Amniotic stem cell (primary cell): ENCODE data around the gene CNTFR.

Experiments
- DNase-seq: peaks from one replicate; lab custom pipeline; 2025; lab: John Stamatoyannopoulos, UW

Gene CNTFR

DNA sequence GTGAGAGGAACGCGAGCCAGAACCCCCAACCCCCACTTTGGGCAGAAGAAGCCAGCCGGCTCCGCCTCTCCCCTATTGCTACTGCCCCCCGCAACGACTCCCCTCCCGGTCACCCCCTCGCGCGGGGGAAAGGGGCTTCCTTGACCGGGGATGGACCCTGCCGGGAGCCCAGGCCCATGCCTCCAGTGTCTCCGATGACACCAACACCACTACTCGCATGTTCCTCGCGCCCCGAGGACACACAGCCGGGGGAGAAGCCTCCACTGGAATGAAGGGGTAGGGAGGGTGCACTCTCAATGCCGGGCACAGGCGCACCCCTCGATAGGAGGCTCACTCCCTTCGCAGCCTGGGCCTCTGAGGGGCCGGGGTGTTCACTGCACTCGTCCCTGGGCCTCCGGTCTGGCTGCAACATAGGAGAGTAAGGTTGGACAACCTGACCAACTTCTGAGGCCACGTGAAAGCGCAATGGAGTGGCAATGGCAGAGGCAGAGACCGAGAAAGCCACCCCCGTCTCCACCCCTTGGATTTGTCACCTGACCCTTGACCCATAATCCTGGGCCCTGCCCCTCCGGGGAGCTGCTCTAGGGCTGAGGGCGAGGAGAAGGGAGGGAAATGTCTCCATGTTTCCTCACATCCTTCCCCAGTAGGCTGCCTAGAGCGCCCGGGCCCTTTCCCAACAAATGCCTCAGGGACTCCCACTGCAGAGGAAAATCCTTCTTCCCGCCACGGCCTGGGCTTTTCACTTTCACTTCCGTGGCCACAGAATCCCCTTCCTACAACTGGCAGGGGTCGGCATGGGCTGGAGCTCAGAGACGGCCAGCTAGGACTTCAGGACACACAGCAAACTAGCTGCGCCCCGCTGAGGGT lies 1.1 kb upstream of the CNTFR start:
- no peak for DNase-seq

DNA sequence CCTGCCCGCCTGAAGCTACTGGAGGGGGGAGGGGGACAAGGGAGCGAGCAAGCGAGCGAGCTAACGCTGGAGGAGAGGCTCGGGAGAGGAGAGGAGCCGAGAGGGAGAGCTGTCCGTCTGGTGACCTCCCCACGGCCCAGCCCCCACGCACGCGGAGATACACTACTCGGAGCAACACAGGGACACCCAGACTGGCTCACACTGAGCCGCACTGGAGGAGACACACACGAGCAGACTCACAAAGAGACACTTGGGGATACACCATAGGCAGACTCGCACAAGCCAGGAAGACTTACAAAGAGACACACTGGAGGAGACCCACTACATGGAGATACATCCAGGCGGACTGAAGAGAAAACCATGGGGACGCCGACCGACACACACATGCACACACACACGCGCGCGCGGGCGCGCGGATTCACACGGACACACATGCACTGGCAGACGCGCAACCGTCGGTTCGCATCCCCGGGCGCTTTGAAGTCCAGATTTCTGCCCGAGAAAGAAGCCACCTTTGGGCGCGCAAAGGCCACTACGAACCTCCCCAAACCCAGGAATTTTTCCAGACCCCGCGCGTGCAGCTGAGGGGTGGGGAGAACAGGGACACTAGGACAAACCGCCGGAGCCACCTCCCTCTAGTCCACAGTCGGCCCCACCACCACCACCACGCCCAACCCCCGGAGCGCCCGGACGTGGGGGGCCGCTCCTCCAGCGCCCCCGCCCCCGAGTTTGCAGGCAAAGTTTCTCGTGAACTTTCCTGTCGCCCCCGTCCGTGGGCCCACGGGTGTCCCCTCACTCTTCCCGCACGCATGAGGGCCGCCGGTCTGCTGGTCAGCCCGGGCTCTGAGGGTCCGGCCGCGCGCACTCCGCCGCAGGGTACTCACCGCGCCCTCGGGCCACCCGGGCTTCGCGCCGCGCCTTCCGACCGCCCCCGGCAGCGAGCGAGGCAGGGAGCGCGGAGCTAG lies 571 bp downstream of the CNTFR start:
- DNase-seq = no peak

DNA sequence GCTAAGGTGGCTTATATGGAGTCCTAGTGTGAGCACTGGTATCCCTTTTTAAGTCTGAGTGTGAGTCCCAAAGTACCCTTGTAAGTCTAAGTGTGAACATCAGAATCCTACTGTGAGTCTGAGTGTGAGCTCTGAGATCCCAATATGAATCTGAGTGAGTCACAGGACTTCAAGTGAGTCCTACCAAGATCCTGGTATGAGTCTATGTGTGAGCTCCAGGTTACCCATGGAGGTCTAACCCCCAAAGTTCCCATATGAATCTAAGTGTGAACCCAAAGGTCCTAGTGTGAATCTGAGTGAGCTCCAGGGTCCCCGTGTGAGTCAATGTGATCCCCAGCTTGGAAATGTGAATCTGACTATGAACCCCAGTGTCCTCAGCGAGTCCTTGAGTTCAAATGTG lies 2.3 kb downstream of the CNTFR start:
- no peak for DNase-seq

DNA sequence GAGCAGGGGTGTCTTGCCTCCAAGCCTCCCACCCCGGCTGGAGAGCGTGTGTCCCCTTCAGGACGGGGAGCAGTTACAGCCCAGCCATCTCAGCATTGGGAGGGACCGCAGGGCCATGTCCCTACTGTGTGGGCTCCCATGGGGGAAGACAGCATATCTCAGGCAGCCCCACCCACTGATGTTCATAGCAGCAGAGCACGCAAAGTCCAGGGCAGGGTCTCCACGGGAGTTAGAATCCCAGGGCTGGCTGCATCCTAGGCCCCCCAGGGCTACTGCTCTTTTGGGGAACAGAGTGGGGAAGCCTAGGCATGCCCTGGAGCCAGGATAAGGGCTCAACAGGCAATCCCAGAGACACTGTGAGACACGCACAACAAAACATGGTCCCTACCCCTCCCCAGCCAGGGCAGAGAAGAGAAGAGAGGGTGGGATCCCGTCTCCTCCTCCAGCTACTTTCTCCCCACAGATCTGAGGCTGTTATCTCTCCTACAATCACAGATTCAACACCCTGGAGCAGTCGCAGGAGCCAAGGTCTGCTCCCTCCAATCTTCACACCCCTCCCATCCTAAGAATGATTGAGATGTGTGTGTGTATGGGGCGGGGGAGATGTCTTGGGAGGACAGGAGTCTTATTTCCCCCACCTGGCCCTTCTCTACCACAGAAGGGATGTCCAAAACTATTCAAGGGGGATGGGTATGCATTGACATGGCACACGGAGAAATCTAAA lies 3.4 kb downstream of the CNTFR start:
- no peak for DNase-seq

DNA sequence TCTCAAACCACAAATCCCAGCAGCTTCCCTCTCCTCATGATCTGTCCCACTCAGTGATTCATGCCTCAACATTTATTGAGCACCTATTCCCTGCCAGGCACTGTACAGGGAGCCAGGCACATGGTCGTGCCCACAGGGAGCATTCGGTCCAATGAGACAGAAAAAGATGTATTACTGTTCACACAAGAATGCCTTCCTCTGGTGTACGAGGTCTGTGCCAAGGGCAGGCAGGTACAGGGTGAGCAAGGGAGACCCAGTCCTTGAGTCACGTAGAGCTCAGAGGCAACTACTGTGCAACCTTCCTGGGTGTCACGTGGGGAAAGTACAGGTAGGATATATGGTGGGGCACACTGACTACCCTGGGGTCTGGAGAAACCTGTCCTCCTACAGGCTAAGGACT lies 4.6 kb downstream of the CNTFR start:
- DNase-seq = no peak

DNA sequence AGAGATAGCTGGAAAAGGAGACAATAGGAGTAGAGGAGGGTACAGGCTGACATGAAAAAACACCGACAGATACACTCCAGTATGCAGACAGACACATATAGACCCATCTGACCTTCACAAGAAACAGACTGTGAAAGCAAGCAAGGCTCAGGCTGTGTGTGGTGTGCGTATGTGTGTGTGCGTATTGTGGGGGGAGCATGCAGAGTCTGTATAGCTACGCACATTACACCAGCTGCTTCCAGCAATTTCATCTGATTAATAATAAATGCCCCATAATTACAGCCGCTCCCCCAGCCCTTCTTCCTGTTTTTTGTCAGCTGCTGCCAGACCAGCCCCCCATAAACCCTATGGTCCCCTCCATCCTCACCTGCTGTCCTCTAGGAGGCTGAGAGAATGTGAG lies 6.7 kb downstream of the CNTFR start:
- no peak for DNase-seq

DNA sequence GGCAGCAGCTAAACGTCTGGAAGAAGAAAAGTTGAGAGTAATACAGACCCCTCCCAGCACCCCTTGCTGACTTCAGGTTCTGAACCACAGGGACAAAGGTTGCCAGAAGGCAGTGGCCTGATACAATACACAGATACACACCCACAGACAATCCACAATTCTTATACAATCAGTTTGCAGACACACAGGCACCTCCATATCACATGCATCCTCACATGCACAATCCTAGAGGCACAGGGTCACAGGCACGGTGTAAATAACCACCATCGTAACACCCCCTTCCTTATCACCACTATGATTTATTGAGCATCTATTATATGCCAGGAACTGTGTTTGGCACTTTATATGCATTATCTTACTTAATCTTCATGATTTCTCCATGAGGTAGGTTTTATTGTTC lies 8.2 kb downstream of the CNTFR start:
- no peak for DNase-seq

DNA sequence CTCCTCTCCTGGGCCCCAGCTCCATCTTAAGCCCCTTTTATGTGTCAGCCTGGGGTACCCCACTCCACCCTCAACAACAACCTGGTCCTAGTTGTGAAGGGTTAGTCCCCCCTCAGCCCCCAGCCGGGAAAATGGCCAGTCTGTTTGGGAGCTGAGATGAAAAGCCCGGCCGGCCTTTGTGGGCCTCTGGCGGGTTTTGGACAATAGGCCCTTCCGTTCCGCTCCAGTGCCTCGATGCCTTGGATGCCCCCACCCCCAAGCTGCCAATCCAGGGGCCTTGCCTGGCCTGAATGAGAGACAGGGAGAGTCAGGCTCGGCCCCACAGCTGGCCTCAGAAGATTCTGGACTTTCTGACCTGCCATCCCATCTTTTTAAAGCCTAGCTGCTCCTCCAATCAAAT lies 9.2 kb downstream of the CNTFR start:
- DNase-seq = no peak

DNA sequence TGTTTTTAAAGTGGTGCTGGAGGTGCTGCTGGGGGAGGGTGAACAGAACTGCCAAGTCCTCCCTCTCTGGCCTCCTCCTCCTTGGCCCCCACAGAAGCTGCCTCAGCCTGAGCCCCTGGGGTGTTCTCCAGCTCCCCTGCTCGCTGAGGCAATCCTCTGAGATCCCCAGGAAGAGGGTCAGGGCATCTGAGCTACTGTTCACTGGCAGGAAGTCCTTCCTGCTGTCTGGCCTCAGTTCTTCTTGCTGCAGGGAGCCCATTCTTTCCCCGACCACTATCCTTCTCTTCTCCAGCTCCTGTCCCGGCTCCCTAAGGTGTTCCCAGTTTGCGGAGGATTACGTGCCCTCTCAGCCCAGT lies 9.7 kb downstream of the CNTFR start:
- no peak for DNase-seq

DNA sequence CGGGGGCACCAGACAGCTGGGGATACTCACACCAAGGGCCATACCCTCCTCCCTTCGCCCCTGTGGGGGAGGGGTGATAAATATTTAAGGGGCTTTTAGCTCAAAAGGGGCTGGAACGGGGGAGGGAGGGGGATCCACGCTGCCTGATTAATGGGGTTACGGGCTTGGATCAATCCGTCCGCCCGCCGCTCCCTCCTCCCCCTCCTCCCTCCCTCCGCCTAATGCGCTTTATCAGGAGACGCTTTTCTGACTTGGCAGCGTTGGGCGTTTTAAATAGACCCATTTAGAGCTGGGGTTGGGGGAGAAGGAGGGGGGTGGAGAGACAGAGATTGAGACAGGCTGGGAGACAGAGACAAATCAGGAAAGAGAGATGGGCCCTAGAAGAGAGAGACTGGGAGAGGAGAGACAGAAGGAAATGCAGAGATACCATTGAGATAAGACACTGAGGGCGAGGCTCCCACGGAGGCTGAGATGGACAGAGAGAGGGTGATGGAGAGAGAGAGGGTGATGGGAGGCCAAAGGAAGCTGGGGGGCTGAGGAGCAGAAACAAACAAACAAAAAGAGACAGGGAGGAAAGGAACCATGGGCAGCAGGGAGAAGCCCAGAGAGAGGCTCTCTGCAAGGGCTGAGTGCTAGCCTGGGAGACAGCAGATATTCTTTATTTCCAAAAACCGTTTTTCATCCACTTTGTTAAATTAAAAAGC lies 10.3 kb downstream of the CNTFR start:
- DNase-seq = no peak

DNA sequence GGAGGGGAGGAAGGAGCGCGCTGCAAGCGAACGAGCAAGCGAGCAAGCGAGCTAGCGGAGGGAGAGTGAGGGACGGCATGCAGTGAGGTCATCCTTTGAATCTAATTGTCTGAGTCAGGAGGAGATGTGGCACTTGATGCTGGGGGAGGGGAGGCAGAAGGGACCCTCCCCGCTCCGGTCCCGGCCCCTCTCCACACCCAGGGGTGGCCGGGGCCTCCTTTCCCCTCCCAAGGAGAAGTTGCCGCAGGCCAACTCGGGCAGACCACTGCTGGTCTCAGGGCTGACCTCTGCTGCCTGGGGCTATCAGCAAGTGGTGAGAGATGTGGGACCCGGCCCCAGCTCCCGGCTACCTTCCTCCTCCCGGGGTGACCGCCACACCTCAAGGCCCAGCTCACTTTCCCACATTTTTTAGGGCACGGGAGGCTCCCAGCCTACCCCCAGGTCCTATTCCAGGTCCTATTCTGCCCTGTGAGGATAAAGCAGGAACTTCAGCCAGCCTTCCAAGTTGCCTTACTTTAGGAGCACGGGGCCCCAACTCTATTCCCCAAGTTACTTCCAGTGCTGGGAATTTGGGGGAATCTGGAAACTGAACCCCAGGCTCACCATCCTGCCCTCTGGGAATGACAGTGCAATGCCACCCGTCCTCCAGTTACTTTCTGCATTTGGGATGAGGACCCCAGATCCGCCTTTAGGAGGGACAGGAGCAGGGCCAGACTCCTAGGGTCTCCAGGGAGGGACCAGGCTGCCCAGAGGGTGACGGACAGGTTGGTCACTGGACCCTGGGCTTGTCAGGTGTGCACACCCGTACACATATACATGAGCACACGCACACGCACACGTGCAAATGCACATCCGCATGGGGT lies 11.1 kb downstream of the CNTFR start:
- DNase-seq = no peak

DNA sequence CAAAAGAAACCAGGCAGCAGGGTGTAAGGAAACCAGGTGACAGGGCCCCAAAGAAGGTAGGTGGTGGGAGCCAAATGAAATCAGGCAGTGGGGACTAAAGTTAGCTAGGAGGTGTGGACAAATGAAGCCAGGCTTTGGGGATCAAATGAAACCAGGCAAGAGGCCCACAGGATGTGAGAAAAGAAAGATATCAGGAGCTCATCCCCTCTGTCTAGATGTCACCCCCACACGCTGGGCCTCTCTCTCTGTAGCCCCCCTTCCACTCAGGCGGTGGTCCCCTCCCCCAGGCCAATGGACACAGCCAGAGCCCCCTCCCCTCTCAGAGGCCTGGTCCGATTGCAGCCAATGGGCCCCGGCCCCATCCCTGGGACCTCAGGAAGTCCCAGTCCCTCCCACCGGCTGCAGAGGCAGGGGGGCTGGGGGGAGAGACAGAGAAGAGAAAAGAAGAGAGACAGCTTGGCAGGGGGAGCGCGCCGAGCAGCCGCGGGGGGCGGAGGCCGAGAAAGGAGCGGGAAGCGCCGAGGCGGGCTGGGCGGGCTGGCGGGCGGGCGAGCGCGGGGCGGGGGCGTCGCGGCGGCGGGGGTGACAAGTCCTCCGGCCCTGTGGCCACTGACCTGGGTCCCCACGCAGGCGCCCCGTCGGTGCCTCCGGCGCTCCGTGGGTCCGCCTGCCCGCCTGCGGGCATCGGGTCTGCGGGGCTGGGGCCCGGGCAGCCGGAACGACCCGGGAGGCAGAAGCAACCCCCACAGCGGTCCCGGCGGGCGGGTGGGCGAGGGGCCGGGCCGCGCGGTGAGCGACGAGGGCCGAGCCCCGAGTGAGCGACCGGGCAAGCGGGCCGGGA lies 11.9 kb downstream of the CNTFR start:
- DNase-seq = no peak

DNA sequence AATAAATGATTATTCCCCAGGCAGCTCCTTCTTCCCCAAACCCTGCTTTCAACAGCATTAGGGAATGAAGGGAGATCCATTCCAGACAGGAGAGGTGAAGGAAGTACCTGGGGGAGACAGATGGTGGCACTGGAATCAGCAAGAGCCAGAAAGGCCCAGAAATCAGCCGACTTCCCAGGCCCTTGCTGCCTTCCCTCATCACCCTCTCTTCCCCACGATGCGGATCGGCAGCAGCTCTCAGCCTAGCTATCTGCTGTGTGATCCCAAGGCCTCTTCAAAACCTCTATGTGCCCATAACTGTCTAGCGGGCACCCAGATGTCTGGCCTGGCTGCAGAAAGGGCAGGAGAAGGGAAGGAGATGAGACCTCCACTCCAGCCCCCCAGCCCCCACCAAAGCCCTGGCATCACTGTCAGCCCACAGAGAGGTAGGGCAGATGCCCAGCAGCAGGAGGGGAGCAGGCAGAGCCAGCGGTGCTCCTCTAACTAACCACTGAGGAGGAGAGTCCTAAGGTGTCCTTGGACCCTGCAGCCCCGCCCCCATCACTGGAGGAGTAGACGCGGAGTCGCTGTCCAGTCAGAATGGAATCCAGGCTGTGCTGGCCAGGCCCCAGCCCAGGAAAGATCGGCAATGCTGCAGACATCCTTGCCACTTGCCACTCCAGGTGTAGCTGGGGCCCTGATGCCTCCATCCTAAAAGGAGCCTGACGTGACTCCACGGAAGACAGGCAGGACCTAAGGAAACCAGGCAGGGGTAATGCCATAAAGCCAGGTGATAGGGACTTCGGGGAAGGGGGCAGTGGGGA lies 12.7 kb downstream of the CNTFR start:
- DNase-seq = no peak

DNA sequence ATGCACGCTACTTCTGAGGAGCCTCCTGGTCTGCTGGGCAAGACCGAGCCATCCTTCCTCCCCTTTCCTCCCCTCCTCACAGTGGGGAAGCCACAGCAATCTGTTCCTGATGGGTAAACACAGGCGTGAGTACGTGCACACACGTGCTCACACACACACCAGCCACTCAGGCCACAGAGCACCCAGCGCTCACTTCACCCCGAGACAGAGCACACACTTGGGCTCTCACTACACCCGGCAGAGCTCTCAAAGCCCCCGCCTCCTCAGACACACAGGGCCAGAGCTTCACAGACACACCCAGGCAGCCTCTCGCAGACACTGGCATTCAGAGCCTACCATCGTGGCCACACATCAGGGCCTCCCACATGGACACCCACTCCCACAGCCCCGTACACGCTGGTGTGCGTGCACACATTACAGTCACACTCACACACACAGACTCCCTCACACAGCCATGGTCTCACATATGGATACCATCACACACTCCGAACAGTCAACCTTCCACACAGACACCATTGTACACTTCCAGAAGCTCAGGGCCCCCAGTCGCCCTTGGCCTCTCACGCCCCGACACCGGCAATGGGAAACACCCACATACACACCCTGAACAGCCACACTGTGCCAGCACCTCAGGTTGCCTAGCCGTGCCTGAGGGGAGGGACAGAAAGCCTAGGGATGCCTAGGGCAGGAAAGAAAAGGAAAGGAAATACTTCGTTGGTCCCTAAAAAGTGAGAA lies 13.5 kb downstream of the CNTFR start:
- no peak for DNase-seq

DNA sequence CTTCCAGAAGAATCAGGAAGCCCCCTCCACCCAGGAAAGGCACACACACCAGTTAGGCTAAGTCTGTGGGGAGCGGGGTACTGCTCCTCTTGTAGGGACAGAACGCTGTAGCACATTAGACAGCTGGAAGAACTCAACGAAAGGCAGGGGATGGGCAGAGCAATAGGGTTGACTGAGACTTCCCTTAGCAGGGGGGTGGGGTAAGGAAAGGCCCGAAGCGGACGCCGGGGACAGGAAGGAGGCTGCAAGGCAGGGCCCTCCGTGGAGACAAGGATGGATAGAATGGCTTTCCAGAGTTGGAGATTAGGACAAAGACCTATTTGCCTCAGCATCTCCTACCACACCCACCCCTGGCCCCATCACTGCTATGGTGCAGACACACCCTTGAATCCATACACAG lies 14.3 kb downstream of the CNTFR start:
- DNase-seq = no peak

DNA sequence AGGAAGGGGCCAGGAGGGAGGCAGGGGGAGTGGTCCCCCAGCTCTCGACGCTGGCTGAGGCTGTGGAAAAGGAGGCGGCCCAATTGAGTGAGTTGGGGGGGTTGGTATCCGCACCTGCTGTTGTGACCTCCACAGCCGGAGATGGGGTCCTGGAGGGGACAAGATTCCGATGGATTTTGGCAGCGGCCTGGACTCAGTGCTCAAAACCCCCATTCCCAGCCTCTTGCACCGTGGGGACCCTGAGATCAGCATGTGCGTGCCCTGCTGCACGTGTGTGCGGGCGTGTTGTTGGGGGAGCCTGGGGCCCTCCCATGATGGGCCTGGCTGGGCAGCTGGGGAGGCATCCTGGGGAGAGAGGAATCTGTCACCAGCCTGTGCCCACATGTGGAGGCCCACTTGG lies 15.0 kb downstream of the CNTFR start:
- DNase-seq = no peak

DNA sequence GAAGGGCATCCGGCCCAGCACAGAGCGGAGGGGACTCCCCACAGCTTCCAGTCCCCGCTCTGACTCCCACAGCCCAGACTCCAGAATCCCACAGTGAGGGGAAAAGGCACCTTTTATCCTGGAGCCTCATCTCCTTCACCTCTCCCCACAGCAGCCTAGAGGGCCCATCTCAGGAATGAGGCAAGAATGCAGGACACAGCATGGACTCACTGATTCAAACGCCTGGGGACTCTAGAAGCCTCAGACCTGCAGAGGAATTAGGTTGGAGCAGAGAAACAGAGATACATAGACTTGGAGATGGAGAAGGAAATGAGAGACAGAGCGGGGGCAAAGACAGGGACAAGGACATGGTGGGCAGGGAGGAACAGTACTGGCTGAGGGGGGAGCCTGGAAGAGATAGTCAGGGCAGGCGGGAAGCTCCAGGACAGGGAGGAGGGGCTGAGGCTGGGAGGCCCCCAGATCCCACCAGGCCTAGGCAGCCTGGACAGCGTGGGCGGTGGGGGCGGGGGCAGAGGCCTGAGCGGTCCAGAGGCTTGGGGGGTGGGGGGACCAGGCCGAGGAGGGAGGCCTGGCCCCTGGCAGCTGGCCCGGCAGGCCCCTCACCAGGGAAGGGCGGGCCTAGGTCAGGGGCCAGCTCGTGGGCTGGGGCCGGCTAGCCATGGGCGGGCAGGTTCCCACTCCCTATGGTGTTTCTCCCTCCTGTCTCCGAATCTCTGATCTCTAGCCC lies 15.8 kb downstream of the CNTFR start:
- no peak for DNase-seq

DNA sequence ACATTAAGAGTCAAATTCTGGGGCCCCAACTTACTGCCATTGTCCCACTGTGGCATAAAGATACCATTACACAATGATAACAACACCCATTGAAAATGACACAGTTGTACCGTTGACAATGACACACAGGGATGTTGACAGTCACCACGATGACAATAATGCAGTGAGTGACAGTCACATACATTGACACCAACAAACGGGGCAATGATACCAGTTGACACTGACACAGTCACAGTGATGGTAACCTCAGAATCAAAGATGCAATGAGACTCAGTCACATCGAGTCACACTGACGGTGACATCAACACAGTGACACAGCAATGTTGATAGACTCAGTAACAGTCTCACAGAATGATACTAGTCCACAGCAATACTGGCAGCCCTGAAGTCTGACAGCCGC lies 16.9 kb downstream of the CNTFR start:
- DNase-seq = no peak
